GM21737 (cell line): ENCODE results near the gene EPHB3.
"Not testable (repeated sequence)": the region's sequence is repeated elsewhere in the genome, so short reads cannot be mapped to it uniquely, and the experiment has no call there.

ENCODE experiments used
- ATAC-seq: cut with Tn5 transposase; IDR thresholded peaks from one replicate; pipeline ENCODE4 v1.9.1; 2021; ENCODE audit warnings: mild to moderate bottlenecking, moderate library complexity; ENCODE audit not compliant: unreplicated experiment

The EPHB3 gene

GRCh38 chr3:184597829-184598573 lies 36.4 kb downstream of the EPHB3 start:
- ATAC-seq: no peak

DNA sequence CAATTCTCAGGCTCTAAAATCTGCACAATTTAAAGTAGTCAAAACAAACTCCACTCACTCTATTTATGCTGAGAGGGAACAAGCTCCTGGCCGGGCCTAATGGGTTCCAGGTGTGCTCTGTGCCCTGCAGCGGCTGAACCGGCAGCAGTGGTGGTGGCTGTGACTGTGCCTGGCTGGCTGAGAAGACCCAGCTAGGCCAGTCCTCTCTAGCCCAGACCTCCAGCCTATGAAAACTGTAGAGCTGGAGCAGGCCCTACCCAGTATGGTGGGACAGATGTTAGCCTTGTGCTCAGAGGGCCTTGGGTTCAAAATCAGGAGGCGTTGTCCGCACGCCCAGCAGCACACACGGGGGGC lies 37.0 kb downstream of the EPHB3 start:
- no peak for ATAC-seq

DNA sequence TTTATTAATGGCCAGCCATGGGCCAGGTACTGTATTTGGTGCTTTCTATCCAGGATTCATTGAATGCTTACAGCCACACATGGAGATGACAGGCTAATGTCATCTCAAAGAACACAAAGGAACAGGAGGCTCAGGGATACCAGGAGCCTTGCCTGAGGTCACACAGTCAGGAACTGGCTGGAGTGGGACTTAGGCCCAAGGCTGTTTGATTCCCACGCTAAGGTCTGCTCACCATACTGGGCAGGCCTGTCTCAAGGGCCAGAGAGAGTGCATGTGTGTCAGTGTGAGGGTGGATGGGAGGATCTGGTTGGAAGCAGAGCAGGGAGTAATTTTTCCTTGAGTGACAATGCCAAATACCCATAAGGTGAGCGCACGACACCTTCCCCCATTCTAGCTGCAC lies 37.6 kb downstream of the EPHB3 start:
- no peak for ATAC-seq

DNA sequence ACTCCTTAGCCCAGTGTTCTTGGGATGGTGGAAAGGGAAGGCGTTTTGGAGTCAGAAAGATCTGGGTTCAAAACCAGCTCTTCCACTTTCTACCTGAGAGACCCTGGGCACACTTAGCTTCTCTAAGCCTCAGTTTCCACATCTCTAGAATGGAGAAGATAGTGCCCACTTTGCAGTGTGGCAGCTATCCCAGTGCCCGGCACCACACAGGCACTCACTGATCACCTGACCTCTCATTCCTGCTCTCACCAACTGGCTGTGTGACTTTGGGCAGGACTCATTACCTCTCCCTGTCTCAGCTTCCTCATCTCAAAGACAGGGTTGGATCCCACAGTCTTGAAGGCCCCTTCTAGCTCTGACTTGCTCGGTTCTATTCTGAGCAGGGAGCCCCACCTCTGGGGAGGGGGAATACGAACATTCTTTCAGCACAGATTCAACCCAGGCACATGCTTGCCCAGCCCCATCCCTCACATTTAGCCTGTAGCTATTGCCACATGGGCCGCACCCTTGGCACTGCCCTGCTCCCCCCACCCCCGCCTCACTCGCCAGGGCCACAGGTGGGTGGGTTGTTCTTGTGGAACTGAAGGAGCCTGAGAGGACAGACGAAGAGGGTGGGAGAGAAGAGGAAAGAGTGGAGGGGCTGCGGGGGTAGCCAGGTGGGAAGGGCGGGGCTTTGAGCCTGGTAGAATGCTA lies 39.2 kb downstream of the EPHB3 start:
- ATAC-seq: no peak

- ATAC-seq: no peak
Measured at GRCh38 chr3:184601576-184602371, 40.2 kb downstream of the EPHB3 start.

DNA sequence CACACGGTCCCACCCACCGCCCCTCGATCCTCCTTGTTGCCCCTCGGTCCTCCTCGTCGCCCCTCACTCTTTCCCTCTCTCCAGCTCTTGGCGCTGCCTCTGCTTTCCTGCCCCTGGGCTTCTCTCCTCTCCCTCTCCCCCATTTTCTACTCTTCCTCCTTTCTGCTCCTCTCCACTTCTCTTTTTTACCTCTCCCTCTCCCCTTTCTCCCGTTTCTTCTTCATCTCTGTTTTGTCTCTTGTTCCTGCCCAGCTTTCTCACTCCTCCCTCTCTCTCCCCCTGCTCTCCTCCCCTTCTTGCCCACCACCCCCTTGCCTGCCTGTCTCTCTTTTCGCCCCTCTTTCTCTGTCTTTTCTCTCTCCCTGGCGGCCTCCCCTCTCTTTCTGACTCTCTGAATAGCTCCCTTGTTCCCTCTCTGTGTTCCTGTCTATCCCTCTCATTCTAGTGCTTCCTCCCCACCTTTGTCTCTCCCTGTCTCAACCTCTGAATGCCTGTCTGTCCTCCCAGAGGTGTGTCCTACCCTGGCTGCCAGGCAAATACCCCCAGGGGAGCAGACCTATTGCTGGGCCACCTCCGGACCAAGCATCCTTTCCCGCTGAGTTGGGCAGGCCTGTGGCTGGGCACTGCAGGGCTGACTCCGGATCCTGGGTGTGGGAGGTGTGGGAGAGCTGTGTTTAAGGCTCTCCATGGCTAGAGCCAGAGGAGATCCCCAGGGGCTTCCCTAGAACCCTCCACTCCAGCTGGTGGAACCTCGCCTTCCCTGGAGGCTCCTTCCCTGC lies 41.0 kb downstream of the EPHB3 start:
- ATAC-seq: no peak

GRCh38 chr3:184603151-184604030 lies 41.8 kb downstream of the EPHB3 start:
- no peak for ATAC-seq

DNA sequence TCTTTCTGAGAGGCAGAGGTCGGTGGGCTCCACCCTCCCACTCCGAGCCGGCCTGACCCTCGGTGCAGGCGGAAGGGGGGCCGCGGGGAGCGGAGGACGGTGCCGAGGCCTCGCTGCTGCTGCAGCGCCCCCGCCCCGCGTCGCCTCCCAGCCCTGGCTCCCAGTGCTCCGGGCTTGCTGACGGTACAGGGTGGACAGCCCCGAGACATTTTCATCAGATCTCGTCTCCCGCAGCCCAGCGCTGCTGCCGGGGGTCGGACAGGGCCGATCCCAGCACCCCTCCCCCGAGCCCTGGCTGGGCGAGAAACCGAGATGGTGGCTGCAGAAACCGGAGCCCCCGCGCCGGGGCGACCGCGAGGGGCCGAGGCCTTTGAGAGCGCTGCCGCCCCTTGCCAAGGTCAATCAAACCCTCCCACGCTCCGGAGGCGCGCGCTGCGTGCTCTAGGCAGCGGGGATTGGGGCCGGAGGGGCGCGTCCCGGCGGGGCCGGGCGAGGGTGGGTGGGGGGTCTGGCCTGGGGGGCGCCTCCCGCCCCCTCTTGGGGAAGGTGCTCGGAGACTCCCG lies 42.5 kb downstream of the EPHB3 start:
- ATAC-seq: no peak

- ATAC-seq: no peak
Measured at GRCh38 chr3:184604615-184605290, 43.2 kb downstream of the EPHB3 start.

DNA sequence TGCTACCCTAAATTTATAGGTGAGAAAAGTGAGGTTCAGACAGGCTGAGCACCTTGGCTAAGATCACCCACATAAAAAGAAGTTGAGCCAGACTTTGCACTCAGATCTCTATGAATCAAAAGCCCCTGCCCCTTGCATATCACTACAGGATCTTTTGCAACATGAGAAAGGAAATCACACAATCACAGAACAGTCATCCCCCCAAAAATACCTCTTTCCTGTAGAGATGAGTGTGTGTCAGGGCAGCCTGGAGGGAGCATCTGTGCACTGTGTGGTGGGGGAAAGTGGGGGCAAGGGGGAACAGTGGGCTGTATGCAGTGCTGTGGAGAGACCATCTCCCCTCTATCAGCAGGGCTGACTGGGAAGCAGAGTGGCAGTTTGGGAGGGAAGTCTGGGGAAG lies 46.6 kb downstream of the EPHB3 start:
- no peak for ATAC-seq

GRCh38 chr3:184609476-184610244 lies 48.1 kb downstream of the EPHB3 start:
- no peak for ATAC-seq

DNA sequence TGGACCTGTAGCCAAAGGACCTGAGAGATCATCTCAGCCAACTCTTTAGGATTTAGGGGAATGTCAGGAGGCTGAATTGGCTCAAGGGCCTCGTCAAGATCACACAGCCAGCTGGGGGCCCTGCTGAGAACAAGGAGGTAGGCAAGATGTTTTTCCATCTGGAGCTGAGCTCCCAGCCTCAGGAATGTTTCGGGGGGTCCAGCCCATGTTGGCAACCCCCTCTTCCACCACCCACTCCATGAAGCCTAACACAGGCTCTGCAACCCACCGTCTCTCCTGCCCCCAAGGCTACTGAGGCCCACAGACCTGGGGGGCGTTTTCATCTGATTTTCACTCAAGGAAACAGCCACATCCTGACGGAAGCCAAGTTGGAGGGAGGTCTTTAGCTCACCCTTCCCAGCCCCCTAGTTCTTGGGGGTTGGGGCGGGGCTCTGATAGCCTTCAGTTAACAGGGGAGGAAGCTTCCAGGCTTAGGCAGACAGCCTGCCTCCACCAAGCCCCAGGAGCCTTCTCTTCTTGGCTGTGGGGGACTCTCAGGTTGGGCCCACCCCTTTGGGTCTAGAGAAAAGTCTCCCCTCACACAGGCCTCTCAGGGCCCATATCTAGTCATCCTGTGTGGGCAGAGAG lies 48.8 kb downstream of the EPHB3 start:
- no peak for ATAC-seq

DNA sequence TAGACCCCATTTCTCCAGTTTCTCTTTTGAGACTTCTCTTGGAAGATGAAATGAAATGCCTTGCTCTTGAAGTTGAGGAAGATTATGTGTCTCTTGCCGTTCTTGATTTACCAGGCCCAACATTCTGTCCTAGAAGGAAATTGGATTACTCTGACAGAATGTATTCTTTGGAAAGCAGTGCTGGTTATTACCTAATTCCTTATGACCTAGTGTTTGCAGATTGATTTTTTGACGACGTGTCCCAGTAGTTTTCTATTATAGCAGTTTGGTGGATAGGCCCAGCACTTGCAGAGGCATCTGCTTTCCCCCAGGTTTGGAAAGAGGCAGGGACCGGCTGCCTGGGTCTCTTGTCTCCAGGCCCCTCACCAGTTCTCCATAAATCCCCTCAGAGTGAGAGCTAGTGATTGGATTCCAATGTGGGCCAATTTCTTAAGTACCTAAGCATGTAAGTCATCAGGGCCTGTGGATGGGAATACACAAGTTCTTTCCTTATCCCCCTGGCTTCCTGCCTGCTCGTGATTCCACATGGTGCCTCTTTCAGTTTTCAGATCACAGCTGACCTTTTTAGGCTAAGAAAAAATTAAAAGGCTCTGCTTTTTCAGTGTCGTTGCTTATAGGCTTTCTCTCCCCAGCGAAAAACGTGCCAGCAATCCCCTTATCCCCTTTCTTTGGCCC lies 50.2 kb downstream of the EPHB3 start:
- no peak for ATAC-seq

GRCh38 chr3:184615396-184615795 lies 53.8 kb downstream of the EPHB3 start:
- no peak for ATAC-seq

DNA sequence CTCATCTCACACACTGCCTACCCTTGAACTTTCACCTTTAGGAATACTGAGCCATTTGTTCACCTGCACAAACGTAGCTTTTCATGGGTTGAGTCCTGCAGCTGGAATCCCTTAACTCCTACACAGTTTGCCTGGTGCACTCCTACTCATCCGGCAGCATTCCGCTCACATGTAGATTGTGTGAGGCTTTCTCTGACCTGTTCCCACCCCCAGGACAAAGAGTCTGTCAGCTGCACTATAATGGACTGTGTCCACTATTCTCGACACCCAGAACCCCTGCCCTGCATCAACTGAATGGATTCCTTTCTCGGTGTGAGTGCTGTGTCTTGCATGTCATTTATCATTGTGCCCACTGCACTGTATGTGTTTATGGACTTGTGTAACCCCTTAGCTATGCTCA lies 54.9 kb downstream of the EPHB3 start:
- no peak for ATAC-seq

DNA sequence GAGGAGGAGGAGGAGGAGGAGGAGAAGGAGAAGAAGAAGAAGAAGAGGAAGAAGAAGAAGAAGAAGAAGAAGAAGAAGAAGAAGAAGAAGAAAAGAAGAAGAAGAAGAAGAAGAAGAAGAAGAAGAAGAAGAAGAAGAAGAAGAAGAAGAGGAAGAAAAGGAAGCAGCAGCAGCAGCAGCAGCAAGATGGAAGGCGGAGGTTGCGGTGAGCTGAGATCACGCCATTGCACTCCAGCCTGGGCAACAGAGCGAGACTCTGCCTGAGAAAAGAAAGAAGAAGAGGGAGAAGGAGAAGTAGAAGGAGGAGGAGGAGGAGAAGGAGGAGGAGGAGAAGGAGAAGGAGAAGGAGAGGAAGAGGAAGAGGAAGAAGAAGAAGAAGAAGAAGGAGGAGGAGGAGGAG lies 55.7 kb downstream of the EPHB3 start:
- not testable (repeated sequence) for ATAC-seq

- no peak for ATAC-seq
Measured at GRCh38 chr3:184618811-184619210, 57.2 kb downstream of the EPHB3 start.
